Endometrium (tissue), 2 donors: ENCODE results near the gene CCNG2.
A peak's percentile ranks its signal among the peaks of the same experiment; 100 is the strongest.

Experiments
- FAIRE-seq: peaks from 2 replicates; lab custom pipeline; 2012; peaks lifted over from hg19 to GRCh38; lab: Jason Lieb, UNC
- donor health status: control.
- donor health status: control.

The CCNG2 gene

GRCh38 chr4:77147079-77147782 is 9.8 kb upstream of the CCNG2 start:
- FAIRE-seq = no peak

- no peak for FAIRE-seq
Measured at GRCh38 chr4:77148078-77148477, 8.9 kb upstream of the CCNG2 start.

- FAIRE-seq = no peak
Measured at GRCh38 chr4:77149789-77150188, 7.2 kb upstream of the CCNG2 start.

DNA sequence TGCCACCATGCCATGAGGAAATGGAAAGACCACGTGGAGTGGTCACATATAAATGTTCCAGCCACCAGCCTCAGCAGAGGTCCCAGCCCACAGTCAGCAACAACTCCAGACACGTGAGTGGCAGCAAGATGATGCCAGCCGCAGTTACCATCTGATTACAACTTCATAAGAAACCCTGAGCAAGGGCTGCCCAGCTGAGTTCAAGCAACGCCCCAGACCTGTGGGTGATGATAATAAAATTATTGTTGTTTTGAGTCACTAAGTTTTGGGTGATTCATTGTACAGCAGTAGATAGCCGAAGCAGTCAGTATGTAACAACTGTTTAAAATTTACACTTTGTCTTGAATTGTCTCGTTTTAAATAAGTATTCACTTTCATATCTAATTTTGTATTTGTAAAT is 5.8 kb upstream of the CCNG2 start:
- FAIRE-seq = no peak

GRCh38 chr4:77152421-77152820 is 4.6 kb upstream of the CCNG2 start:
- no peak for FAIRE-seq

DNA sequence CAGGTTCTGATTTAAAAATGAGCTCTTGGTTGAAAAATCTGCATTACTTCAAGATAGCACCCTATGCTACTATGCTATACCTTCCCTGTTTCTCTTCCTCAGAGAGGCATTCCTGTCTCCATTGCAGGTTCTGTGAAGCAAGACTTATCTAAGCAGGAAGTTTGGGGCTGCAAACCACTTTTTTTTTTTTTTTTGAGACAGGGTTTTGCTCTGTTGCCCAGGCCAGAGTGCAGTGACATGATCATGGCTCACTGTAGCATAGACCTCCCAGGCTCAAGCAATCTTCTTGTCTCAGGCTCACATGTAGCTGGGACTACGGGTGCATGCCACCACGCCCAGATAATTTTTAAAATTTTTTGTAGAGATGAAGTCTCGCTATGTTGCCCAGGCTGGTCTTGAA is 4.0 kb upstream of the CCNG2 start:
- no peak for FAIRE-seq

GRCh38 chr4:77154065-77154464 is 2.9 kb upstream of the CCNG2 start:
- no peak for FAIRE-seq

- no peak for FAIRE-seq
Measured at GRCh38 chr4:77154761-77155499, 2.1 kb upstream of the CCNG2 start.

GRCh38 chr4:77155631-77156452 is 1.2 kb upstream of the CCNG2 start:
- no peak for FAIRE-seq

DNA sequence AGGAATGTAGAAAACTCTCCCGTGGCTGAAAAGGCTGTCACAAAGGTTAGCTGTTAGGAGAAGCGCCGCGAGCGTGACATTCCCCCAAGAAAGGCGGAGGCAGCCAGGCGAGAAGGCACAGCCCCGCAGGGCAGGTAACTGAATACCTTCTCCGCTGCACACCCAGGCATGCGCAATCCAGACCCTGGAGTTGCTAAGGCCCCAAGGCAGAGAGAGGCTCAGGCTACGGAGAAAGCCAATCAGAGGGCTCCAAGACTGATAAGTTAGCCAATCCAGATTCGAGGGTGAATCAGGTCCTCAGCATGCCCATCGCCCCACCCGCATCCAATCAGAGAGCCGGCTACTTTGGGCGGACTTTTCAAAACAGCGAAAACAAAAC is 485 bp upstream of the CCNG2 start:
- FAIRE-seq = peak; percentile 98

GRCh38 chr4:77157859-77158486 is 966 bp downstream of the CCNG2 start:
- FAIRE-seq = no peak

DNA sequence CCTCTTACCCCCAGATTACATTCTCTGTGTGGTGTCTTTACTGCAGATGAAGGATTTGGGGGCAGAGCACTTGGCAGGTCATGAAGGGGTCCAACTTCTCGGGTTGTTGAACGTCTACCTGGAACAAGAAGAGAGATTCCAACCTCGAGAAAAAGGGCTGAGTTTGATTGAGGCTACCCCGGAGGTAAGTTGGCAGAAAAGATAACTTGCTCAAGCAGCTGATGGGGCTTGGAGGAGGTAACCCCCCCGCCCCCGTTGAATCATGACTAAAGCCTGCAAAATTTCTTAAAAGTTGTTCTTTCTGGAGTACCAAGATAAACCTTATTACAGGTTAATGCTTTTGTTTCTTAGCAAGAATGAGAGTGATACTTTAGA is 1.5 kb downstream of the CCNG2 start:
- FAIRE-seq = no peak

- FAIRE-seq = no peak
Measured at GRCh38 chr4:77159806-77160205, 2.8 kb downstream of the CCNG2 start.

- FAIRE-seq = peak; percentile 12
Measured at GRCh38 chr4:77163641-77164040, 6.6 kb downstream of the CCNG2 start.

GRCh38 chr4:77167173-77167572 is 10.2 kb downstream of the CCNG2 start:
- FAIRE-seq = no peak

DNA sequence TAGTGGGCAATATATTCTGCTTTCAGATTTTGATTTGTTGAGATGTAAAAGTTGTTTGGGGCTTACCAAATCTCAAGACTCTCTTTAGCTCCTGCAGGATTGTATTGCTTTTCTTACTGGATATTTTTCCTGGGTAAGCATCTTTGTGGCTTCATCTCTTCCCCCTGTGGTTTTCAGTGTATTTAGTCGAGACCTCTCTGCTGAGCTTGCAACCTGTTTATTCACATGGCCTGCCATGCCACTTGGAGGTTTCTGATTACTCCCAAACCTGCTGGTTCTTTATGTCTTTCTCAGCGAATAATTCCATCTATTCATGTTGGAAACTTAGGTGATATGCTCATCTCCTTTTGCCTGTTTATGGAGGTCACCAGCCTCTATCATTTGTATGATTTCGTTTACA is 10.9 kb downstream of the CCNG2 start:
- FAIRE-seq = no peak

GRCh38 chr4:77169481-77169880 is 12.5 kb downstream of the CCNG2 start:
- FAIRE-seq = no peak

GRCh38 chr4:77170926-77171325 is 13.9 kb downstream of the CCNG2 start:
- FAIRE-seq = no peak

- FAIRE-seq = no peak
Measured at GRCh38 chr4:77172336-77172735, 15.3 kb downstream of the CCNG2 start.

GRCh38 chr4:77174426-77174825 is 17.4 kb downstream of the CCNG2 start:
- no peak for FAIRE-seq

DNA sequence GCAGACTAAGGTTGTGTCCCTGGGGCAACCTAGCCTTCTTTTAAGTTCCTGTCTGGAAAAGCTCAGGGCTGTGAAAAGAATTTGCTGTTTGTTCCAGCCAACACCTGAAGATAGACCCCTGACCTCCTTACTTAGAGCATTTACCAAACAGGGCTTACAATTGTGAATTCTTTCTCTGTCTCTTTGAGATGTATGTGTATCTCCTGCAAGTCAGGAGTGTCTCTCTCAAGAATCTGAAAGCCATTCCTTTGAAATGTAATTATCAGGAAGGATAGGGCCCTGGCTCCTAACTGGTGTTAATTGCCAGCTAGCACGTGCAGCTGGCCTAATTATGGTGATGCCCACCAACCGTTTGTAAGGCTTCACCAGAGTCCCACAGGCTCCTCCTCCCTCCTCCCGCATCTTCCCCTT is 18.2 kb downstream of the CCNG2 start:
- no peak for FAIRE-seq

- no peak for FAIRE-seq
Measured at GRCh38 chr4:77176640-77177039, 19.6 kb downstream of the CCNG2 start.

DNA sequence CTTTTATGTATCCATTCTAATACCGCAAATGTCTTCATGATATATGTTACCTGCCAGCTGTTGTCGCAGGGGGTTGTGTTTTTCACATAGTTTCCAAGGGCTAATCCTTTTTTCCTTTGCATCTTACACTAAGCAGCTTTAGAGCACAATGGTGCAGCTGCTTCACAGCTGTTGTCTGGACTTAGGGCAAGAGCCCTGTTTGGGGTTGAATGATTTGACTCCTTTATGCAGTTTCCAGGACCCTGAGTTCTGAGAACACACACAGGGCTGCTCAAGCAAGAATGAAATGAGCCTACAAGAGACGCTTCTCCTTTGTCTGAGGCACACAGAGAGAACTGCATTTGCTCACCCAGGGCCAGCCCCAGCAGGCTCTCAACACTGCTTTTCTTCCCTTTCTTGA is 20.2 kb downstream of the CCNG2 start:
- FAIRE-seq = no peak
